GM19455 (cell line): ENCODE measurements around the gene CSGALNACT2.
A peak's percentile ranks its signal among the peaks of the same experiment; 100 is the strongest.
"Not testable (repeated sequence)": the region's sequence is repeated elsewhere in the genome, so short reads cannot be mapped to it uniquely, and the experiment has no call there.

ENCODE experiments used
- ATAC-seq: cut with Tn5 transposase; IDR thresholded peaks from one replicate; pipeline ENCODE4 v1.9.1; 2021; ENCODE audit not compliant: unreplicated experiment

The CSGALNACT2 gene

DNA sequence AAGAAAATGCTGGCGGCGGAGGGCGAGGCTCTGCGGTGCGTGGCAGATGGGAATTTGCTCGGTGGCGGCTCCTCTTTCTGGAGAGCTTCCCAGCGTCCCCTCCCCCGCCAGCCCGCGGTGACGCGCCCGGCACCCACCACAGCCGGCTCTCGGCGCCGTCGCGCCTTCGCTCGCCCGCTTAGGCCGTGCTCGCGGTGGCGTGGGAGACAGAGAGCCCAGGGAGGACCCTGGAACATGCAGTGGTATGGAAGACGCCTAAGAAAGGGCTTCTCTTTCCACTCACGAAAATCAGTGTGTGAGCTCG lies 576 bp upstream of the CSGALNACT2 start:
- ATAC-seq: peak; percentile 12

DNA sequence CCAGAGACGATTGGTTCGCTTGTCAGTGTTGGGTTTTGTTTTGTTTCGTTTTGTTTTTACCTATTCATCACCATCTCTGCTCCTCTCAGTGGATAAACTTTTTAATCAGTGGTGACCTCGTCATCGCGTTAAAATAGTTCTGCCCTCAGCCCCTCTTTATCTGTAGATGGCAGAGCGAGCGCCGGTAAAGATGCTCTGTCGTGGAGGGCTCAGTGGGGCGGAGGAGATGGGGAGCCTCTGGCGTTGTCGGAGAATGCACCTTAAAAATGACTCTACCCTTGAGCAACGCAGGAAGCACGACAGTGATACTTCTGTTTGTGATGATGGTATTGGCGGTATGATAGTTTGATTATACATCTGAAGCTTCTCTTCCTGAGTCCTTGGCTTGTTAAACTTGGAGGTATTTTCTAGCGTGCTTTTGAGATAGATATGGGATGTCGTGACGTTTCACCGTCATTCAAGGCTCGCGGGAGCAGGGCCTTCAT lies 554 bp downstream of the CSGALNACT2 start:
- ATAC-seq: peak; percentile 29

DNA sequence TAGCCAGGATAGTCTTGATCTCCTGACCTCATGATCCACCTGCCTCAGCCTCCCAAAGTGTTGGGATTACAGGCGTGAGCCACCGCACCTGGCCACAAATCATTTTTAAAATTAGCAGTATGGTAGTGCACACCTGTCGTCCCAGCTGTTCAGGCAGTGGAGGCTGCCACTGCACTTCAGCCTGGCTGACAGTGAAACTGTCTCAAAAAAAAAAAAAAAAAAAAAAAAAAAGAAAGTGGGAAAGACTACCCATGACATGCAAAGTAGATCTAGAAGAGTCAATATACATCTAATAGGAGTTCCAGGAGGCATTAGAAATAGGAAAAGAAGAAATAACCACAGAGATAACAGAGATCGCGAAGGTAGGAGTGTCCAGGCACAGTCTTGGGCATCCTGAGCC lies 3.2 kb downstream of the CSGALNACT2 start:
- no peak for ATAC-seq

DNA sequence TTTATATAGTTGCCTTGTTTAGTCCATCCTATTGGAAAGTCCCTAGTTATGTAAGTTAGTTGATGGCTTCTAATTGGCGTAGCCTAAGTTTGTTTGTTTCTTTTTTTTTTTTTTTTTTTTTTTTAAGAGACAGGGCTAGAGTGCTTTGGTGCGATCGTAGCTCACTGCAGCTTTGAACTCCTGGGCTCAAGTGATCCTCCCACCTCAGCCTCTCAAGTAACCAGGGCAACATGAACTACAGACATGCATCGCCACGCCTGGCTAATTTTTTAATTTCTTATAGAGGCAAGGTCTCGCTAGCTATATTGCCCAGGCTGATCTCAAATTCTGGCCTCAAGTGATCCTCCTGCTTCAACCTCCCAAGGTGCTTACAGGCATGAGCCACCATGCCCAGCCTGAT lies 7.1 kb downstream of the CSGALNACT2 start:
- no peak for ATAC-seq

DNA sequence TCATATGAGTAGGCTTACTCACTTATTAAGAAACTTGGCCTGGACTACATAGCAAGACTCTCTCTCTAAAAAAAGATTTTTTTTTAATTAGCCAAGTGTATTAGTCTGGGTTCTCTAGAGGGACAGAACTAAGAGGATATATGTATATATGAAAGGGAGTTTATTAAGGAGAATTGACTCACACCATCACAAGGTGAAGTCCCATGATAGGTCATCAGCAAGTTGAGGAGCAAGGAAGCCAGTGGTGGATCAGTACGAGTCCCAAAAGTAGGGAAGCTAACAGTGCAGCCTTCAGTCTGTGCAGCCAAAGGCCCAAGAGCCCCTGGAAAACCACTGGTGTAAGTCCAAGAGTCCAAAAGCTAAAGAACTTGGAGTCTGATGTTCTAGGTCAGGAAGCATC lies 7.7 kb downstream of the CSGALNACT2 start:
- ATAC-seq: not testable (repeated sequence)

DNA sequence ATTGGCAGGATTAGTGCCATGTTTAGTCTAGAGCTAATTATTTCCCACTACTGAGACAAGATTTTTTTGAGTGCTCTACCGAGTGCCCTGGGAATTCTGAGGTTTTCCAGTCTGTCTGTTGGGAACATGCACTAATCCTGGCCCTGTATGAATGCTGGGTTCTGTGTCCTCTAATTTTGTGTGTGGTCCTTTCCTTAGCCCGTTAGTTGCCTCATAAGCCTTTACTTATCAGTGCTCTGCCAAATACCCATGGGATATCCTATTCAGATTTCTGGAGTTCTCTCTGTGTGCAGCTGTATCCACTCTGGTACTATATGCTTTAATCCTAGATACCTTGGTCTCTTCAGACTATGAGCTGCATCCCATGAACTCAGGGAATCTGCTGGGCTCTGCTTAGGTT lies 13.1 kb downstream of the CSGALNACT2 start:
- ATAC-seq: no peak

DNA sequence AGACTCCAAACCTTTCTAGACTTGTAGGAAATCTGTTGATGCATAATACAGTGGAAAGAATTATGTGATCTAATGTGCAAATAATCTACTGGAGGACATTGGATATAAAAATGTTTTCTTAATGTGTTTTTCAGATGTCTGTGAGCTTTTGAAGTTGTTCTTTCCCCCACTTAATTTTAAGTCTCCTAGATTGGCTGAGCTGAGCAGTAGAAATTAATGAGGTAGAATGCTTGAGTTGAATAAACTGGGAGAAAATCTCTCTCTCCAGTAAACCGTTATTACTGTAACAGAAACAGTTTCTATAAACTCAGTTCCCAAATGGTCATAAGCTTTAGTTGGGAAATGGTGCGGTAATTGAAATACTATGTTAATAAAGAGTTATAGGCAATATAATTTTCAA lies 15.7 kb downstream of the CSGALNACT2 start:
- no peak for ATAC-seq

DNA sequence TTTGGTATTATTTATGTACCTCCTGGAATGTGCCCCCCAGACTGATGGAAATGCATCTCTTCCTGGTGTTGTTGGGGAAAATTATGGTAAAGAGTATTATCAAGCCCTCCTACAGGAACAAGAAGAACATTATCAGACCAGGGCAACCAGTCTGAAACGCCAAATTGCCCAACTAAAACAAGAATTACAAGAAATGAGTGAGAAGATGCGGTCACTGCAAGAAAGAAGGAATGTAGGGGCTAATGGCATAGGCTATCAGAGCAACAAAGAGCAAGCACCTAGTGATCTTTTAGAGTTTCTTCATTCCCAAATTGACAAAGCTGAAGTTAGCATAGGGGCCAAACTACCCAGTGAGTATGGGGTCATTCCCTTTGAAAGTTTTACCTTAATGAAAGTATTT lies 17.0 kb downstream of the CSGALNACT2 start:
- no peak for ATAC-seq

DNA sequence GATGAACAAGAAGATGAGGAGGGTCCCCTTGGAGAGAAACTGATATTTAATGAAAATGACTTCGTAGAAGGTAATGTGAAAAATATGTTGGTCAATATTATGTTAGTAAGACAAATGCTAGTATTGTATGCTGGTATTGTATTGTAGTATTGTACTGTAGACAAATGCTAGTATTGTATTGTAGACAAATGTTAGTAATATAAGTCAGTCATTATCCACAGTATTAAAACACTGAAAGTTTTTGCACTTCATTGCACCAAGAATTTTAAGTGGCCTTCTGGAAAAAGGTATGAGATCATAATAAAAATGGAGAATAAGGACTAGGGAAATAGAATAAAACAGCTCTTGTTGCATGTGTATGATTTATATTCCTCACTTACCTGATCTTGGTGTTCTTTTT lies 17.5 kb downstream of the CSGALNACT2 start:
- no peak for ATAC-seq

DNA sequence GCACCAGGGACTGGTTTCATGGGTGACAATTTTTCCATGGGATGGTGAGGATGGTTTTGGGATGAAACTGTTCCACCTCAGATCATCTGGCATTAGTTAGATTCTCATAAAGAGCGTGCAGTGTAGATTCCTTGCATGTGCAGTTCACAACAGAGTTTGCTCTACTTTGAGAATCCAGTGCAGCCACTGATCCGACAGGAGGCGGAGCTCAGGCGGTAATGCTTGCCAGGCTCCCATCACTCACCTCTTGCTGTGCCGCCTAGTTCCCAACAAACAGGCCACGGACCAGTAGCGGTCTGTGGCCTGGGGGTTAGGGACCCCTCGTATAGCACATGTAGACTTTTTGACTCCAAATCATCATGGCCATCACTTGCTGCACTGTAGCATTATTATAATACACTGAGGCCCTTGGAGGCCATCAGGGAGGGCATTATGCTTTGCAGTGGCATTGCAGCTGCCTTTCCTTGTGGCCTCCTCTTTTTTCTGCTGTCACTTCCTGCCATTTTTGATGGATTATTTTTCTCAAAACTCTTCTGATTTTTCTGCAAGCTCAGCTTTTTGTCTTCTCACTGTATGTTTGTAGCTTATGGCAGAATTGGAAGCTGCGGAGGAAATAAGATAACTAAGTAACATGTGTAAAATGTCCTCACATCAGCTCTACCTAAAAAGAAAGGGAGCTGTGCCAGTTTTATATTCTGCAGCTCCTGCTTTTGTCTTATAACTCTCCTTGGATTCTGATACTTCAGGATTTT lies 18.5 kb downstream of the CSGALNACT2 start:
- ATAC-seq: no peak

DNA sequence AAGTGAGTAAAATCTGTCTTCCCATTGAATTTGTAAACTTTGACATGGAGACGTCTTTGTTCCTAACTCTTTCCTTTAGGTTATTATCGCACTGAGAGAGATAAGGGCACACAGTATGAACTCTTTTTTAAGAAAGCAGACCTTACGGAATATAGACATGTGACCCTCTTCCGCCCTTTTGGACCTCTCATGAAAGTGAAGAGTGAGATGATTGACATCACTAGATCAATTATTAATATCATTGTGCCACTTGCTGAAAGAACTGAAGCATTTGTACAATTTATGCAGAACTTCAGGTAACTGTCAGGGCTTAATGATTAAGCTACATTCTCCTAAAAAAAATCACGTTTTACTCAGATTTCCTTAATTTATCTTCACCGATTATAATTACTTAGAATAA lies 20.4 kb downstream of the CSGALNACT2 start:
- ATAC-seq: no peak

DNA sequence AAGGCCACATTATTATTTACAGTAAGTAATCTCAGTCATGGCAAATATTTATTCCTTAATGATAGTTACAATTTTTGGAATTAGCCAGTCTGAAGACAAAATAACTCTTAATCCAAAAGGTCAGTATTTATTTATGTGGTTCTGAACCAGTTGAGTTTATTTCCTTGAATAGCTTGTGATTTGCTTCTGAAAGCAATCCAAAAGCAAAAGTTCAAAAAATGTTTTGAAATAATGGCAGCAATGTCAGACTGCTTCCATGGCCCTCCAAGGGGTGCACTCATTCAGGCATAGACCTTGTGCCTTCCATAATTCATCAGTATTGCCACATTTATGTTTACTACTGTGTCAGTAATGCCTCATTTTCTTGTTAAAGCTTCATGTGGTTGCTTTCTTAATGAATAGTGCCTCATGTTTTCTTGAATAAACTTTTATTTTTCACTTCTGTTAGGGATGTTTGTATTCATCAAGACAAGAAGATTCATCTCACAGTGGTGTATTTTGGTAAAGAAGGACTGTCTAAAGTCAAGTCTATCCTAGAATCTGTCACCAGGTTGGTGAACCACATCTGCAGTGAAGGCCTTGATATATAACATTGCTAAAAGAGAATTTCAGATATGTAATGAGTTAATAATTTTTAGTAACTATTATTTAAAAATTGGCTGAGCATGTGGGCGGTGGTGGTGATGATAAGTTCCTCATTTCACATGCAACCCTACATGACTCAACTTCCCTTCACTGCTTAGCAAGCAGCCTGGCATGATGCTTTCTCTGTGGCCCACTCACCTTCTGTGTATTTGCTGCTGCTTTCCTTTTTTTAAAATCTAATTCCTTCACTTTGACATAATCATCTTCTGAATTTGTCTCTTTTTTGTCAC lies 22.0 kb downstream of the CSGALNACT2 start:
- ATAC-seq: no peak

DNA sequence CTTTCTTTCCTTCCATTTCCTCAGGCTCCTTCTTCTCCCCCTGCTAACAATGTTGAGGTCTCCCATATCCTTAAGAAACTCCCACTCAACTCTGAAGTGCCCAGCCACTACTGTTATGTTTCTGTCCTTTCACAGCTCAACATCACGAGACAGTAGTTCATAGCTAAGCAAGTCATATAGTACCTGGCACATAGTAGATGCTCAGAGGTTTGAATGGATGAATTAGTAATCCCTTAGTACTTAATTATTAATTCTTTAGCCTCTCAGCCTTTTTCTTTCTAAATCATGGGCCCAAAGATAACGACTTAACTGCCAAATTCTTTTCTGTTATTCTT lies 22.6 kb downstream of the CSGALNACT2 start:
- ATAC-seq: peak; percentile 70

DNA sequence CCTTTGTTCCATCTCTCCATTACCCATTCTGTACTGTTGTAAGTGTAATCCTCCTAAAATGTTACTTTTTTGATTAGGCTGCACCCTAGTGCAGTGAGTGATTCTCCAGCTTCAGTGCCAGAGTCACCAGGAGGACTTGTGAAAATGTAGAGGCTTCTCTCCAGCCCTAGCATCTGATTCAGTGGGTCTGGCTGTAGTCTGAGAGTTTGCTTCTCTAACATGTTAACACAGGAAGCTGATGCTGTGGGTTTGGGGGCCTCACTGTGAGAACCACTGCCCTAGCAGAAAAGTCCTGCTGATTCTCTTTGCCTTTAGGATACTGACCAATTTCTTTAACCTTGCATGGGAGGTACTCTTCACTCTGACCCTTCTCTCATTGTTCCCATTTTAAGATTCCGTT lies 24.4 kb downstream of the CSGALNACT2 start:
- no peak for ATAC-seq

DNA sequence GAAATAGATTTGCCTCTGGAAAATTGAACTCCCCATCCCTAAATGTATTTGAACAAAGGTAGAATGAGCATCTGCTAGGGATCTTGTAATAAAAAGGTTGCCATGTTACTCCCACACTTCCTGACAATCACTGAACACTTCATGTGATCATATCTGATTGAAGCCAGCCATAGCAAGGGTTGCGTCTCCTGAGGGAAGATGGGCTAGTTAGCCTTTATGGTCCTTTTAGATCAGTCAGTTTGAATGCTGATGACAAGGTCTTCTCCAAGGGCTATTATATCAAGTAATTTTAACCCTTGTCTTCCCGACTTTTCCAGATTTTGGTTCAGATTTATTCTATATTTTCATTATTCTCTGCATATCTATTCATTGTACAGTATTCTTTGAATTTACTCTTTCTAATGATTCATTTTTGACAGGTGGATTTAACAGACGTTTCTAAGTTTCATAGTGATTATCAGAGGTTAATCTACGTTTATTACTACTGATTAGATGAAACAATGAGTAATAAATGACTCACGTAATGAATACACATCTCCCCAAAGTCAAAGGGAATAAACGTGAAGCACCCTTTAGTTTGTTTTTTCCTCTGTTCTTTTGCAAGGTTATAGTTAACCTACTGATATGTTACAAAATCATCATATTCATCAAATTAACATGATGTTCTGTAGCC lies 28.1 kb downstream of the CSGALNACT2 start:
- no peak for ATAC-seq

DNA sequence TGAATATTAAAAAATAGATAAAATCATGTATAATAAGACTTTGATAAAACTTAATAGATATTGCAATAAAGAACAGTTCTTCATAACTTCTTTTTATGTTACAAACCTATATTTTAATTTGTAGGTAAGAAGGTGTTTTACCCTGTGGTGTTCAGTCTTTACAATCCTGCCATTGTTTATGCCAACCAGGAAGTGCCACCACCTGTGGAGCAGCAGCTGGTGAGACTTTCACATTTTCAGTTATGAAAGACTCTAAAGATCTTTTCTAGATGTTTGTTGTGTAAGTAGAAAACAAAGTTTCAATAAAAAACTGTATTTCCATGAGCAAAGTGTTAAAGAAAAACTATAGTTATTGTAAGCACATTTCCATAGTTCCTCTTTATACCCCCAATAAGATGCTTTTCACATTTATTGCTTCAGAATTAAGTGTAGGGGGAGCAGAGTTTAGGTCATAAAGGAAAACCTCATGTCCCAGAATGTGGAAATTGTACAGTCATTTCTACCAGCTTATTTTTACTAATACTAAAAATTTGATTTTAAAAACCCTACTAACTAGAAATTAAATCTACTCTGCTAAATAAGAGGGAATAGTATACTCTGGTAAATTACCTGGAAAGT lies 28.7 kb downstream of the CSGALNACT2 start:
- ATAC-seq: peak; percentile 63

DNA sequence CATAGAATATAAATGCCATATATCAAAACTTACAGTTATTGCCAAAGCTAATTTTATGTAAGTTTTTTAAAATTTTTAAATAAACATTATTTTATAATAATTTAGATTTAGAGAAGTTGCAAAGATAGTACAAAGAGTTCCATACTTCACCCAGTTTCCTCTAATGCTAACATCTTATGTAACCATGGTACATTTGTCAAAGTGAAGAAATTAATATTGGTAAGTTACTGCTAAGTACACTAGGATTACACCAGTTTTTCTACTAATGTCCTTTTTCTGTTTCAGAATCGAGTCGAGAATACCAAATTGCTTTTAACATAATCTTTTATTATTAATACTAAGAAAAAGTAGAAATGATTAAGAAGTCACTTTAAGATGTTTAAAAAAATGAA lies 29.2 kb downstream of the CSGALNACT2 start:
- no peak for ATAC-seq

DNA sequence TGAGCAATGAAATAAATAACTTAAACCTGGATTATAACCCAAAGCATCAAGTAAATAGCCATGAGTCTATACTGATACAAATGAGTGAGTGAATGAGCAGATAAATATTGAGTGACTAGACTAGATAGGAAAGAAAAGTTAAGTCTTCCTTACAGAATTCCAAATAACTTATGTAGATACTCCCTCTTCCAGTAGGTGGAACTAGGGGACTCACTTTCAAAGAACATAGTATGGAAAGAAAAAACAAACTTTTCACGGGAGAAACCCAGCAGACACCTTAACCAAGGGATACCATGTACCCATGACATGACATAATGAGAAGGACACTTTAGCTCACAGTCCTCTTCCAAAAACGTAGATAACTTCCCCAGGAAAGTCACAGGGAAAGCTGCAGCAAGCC lies 32.2 kb downstream of the CSGALNACT2 start:
- no peak for ATAC-seq

DNA sequence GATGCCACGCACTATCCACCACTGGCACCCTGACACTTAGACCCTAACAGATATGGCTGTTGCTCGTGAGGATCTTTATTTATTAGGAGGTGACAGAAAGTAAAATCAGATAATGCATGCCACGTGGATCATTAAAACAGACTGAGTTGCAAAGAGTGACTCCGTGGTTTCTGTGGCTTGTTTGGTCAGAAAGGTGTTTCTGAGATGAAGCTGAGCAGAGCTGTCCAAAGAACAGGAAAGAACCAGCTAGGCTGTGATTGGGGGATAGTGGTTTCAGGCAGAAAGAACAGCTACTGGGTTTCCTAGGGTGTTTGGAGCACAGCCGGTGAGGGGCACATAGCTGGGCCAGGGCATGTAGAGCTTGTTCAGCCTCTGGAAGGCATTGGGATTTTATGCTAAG lies 34.4 kb downstream of the CSGALNACT2 start:
- no peak for ATAC-seq

DNA sequence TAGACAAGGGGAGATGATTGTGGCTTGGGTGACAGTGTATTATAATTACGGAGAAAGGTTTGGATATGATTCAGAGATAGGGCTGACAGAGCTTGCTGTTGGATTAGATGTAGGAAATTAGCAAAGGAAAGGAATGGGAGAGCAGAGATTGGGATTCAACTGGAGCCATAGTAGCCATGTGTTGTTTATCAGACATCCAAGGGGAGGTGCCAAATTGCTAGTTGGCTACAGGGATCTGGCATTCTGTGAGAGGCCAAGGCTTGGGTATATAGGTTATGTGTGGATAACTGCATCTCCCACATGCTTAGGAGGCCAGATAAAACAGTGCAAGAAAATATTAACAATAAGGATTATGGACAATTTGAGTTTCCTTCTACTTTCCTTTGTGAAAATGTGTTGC lies 34.9 kb downstream of the CSGALNACT2 start:
- ATAC-seq: no peak

DNA sequence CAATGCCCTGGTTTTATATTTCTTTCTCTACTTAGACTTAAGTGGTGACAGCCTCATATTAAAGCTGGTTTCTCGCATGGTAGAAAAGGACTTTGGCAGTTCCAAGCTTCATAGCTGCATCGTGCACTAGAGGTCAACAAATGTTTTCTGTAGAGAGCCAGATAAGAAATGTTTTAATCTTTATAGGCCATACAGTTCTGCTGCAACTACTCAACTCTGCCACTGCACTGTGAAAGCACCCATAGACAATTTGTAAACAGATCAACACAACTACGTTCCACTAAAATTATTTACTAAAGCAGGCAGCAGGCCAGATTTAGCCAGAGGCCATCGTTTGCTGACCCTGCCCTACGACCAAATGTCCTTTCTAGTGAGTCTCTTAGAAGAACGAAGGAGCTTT lies 36.7 kb downstream of the CSGALNACT2 start:
- ATAC-seq: no peak

DNA sequence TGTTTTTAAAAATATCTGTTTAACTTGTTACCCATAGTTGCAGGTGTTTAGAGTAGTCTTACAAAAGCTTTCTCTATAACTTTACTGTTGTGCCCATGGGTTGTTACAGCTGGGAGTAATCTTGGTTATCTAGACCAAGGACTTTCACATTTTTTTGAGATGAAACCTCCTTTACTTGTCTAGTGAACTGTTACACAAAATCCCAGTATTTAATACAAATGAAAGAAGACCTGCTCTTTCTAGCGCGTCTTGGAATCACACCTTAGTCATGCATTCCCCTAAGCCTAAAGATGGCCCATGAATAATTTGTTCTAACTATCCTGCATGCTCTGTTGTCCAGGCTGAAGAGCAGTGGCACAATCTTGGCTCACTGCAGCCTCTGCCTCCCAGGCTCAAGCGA lies 38.0 kb downstream of the CSGALNACT2 start:
- no peak for ATAC-seq
